ENCODE measurements around the gene KRT6C.
A peak's percentile ranks its signal among the peaks of the same experiment; 100 is the strongest.
"Not testable (repeated sequence)": the region's sequence is repeated elsewhere in the genome, so short reads cannot be mapped to it uniquely, and the experiment has no call there.

The KRT6C gene

GRCh38 chr12:52499806-52500560 is 26.4 kb upstream of the KRT6C start:
- DNase-seq: no peak

GRCh38 chr12:52498946-52499345 is 25.3 kb upstream of the KRT6C start:
- DNase-seq: no peak

GRCh38 chr12:52497975-52498374 is 24.4 kb upstream of the KRT6C start:
- DNase-seq: no peak

- no peak for DNase-seq
Observed at GRCh38 chr12:52496590-52497071, 23.0 kb upstream of the KRT6C start.

GRCh38 chr12:52496054-52496453 is 22.4 kb upstream of the KRT6C start:
- DNase-seq: no peak

- peak; percentile 15 for DNase-seq
Observed at GRCh38 chr12:52495389-52495788, 21.8 kb upstream of the KRT6C start.

- no peak for DNase-seq
Observed at GRCh38 chr12:52494518-52494917, 20.9 kb upstream of the KRT6C start.

GRCh38 chr12:52494100-52494499 is 20.5 kb upstream of the KRT6C start:
- DNase-seq: no peak

- no peak for DNase-seq
Observed at GRCh38 chr12:52493172-52493571, 19.6 kb upstream of the KRT6C start, which contains the start of gene KRT6A. Gene KRT6A (minus strand): TSS chr12:52493257. CDS start chr12:52493188, 69 bp downstream.

- DNase-seq: not testable (repeated sequence)
Observed at GRCh38 chr12:52492405-52492804, 18.8 kb upstream of the KRT6C start.

GRCh38 chr12:52491495-52491894 is 17.9 kb upstream of the KRT6C start:
- DNase-seq: not testable (repeated sequence)

- no peak for DNase-seq
Observed at GRCh38 chr12:52488736-52489135, 15.1 kb upstream of the KRT6C start.

GRCh38 chr12:52487744-52488443 is 14.3 kb upstream of the KRT6C start:
- not testable (repeated sequence) for DNase-seq

GRCh38 chr12:52487211-52487610 is 13.6 kb upstream of the KRT6C start:
- no peak for DNase-seq

GRCh38 chr12:52486166-52487105 is 12.8 kb upstream of the KRT6C start:
- DNase-seq: no peak

GRCh38 chr12:52480073-52480472 is 6.5 kb upstream of the KRT6C start:
- DNase-seq: no peak

- no peak for DNase-seq
Observed at GRCh38 chr12:52477651-52478050, 4.0 kb upstream of the KRT6C start.

GRCh38 chr12:52474212-52474611 is 607 bp upstream of the KRT6C start:
- DNase-seq: no peak

GRCh38 chr12:52469853-52470252 is 3.8 kb downstream of the KRT6C start:
- DNase-seq: no peak

GRCh38 chr12:52464897-52465296 is 8.7 kb downstream of the KRT6C start:
- no peak for DNase-seq

- DNase-seq: no peak
Observed at GRCh38 chr12:52461693-52462092, 11.9 kb downstream of the KRT6C start.

GRCh38 chr12:52458861-52459260 is 14.7 kb downstream of the KRT6C start:
- DNase-seq: no peak

GRCh38 chr12:52455821-52456220 is 17.8 kb downstream of the KRT6C start:
- DNase-seq: no peak
